SHP77 treated with DMSO at 0.1 percent for 48 hours (cell line): Measurements from ENCODE around the gene KRTAP29-1.
"Not testable (repeated sequence)": the region's sequence is repeated elsewhere in the genome, so short reads cannot be mapped to it uniquely, and the experiment has no call there.

ENCODE experiments used
- DNase-seq: peaks from one replicate; lab custom pipeline; 2025; lab: John Stamatoyannopoulos, UW

Gene KRTAP29-1, protein sequence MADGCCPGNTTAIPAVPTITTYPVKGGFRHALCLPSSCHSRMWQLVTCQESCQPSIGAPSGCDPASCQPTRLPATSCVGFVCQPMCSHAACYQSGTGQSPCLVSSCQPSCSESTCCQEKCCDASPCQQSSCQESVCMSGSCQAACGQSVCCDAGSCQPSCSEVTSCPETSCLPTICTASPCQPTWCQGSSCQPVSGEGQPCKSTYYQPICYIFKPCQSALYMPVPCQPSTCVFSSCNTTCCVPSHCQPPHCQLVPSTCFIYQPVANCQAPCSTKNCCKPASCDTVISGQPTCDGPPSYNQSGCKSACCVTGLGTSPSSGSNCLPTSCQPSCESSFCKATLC

DNA sequence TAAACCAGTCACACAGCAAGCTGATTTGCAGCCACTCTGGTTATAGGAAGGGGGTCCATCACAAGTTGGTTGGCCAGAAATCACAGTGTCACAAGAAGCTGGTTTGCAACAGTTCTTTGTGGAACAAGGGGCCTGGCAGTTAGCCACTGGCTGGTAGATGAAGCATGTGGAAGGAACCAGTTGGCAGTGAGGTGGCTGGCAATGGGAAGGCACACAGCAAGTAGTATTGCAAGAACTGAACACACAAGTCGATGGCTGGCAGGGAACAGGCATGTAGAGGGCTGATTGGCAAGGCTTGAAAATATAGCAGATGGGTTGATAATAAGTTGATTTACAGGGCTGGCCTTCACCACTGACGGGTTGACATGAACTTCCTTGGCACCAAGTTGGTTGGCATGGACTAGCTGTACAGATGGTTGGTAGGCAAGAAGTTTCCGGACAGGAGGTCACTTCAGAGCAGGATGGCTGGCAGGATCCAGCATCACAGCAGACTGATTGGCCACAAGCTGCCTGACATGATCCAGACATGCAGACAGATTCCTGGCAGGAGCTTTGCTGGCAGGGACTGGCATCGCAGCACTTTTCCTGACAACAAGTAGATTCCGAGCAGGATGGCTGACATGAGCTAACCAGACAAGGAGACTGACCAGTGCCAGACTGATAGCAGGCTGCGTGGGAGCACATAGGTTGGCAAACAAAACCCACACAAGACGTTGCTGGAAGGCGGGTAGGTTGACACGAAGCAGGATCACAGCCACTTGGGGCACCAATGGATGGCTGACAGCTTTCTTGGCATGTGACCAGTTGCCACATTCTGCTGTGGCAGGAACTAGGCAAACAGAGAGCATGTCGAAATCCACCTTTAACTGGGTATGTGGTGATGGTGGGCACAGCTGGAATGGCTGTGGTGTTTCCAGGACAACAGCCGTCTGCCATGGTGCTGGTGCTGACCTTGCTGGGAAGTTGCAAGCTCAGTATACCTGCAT, at the start of gene KRTAP29-1:
KRTAP29-1 (minus strand) TSS at position 936 of the 986 bp plus-strand sequence; CDS start at position 936, 0 bp downstream.
- no peak for DNase-seq

DNA sequence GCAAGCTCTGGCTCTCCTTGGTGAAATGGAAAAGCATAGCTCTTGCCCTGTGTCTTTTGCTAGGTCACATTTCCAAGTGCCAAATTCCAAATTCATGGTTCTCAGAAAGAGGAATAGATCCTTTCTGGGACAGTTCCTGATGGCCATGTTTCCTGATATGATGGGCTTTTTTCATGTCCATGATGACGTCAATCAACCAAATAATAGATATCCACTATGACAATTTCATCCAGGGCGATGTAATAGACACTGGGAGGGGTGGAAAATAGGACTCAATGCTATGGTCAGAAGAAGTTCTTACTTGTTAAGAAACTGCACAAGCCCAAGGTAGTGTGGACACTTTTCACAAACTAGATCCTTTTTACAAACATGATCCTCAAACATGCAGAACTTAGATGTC, 48.5 kb upstream of the KRTAP29-1 start:
- no peak for DNase-seq

DNA sequence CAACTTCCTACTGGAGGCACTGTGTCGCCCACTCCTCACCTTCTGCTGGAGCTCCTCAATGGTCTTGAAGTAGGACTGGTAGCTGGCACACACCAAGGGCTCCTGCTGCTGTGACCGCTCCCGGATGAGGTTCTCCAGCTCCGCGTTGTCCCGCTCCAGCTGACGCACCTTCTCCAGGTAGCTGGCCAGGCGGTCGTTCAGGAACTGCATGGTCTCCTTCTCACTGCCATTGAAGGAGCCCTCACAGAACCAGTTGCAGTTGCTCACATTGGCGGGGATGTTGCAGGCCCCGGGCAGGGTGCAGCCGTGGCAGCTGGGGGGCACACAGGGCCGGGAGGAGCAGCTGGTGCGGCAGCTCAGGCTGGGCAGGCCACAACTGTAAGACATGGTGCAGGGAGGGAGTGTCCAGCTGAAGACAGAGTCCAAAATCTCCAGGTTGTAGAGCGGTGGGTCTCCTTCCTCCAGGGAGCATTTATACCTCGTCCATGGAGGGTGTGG, 47.8 kb upstream of the KRTAP29-1 start, which contains the start of gene KRT33A:
KRT33A (minus strand) TSS at position 448 of the 498 bp plus-strand sequence; CDS start at position 387, 61 bp downstream.
- not testable (repeated sequence) for DNase-seq

DNA sequence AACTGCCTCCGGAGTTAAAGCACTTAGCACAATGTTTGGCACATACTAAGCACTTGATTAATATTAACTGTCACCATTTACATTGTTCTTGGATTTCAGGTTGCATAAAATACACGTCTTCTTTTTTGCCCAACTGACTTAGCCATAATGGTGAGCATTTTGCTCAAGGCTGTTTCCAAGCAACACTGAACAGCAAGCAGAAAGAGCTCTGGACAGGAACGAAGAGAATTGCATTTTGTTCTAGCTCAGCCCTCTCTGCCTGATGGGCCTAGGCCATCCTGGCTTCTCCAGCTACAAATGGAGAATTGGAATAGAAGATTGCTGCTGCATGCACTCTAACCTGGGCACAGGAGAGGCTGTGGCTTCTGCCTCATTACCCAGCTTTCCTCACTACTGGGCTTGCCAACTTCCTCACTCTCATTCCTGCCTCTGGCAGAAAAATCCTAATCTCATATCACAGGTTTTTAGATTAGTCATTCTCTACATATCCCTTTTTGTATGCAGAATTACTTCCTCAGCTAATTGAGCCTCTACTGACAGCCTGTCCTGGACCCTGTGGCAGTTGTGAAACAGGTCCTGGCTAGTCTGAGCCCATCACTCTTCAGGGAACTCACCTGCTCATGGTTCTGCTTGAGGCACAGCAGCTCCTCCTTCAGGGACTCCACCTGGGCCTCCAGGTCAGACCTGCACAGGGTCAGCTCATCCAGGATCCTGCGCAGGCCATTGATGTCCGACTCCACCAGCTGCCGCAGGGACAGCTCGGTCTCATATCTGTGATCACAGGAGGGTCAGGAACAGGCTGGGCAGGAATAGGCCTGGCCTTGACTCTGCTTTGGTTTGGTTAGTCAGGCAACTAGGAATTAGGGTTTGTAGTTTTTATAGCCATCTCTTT, 45.5 kb upstream of the KRTAP29-1 start:
- no peak for DNase-seq

DNA sequence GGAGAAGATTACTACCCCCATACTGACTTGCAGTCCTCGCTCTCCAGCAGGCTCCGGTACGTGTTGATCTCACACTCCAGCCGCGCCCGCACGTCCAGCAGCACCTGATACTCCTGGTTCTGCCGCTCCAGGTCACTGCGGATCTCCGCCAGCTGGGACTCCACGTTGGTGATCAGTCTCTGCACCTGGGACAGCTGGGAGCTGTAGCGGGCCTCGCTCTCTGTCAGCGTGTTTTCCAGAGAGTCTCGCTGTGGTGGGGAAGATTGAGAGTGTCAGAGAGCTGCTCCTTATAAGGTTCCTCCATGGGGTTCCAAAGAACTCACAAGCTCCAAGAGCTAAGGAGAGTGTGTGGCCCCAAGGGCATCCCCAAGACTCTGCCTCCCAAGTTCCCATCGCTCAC, 43.8 kb upstream of the KRTAP29-1 start:
- DNase-seq = not testable (repeated sequence)

DNA sequence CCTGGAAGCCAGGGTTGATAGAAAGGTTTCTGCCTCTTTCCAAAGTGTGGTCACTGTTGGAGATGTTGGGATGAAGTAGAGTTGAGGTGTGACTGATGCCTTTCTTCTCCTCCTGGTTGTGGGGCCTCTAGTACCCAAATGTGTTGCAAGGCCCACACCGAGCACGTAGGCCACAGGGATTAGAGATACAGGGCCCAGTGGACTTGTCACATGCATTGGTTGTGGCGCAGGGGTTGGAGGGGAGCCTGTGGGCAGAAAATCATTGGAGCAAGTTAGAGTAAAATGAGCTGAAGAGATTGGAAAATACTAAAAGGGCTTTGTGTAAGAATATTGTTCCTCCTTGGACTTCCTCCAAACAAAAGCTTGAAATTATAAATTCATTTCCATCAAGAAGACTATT, 43.3 kb upstream of the KRTAP29-1 start:
- no peak for DNase-seq

DNA sequence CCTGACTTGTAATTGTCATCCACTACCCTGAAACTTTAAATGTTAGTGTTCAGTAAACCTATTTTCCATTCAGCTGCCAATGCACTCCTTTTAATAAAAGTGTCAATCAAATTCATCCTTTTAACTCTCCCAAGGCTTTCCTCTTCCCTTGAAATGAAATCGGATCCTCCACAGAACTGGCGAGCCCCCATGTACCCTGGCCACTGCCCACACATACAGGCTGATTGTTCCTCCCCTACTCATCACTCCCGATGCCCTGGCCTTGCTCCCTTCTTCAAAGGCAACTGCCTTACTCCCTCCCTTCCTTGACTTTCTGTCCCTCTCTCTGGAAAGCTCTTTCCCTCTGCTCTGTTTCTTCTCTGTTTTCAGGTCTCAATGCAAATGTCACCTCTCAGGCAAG, 40.4 kb upstream of the KRTAP29-1 start:
- no peak for DNase-seq

DNA sequence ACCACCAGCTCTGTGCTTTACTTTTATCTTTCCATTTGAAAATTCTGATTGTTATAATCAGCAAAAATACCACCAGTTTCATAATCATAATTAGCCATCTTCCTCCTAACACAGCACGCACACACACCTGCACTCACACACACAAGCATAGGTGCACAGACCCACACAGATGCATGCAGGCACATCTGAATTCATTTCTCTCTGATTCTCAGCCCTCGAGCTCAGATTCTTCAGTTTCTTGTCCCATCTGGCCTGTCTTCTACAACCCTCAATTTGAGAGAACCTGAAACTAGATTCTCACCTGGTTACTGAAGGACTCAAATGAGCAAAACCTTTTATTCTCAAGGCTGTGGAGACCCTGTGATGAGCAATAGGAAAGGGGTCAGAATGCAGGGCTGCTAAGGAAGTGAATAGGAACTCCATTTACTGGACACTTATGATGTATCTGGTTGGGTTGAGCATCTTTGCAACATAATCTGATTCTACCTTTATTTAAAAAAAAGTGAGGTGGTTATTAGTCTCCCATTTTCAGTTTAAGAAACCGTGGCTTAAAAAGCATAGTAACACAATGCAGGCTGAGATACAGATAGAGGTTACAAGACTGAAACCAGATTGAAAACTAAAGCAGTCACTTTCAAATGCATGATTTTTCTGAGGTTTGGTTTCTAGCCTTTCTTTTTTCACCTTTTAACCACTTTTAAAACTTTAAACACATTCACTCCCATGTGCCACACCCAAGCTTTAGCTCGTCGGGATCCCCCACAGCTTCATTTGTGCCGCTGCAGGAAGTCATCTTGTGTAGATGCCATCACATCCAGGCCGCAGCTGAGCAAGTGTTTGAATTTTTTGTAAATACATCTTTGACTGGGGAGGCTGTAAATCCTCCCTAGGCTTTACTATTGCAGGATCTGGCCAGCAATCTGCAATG, 38.5 kb upstream of the KRTAP29-1 start:
- no peak for DNase-seq

DNA sequence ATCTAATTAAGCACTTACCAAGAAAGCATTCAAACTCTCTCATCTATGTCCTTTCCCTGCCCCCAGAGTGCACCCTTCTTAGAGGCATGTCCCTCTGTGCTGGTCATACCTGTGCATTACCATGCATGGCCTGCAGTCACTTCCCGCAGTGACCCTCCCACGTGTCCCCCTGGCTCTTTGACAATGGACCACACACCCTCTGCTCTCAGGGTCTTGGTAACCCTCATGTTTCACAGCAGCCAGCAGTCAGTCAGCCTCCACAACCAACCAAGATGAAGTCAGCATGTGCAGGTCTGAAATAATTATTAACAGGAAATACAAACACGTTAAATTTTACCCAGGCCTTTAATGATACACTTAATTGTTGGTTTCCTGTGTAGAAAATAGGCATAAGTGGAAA, 37.8 kb upstream of the KRTAP29-1 start:
- no peak for DNase-seq

DNA sequence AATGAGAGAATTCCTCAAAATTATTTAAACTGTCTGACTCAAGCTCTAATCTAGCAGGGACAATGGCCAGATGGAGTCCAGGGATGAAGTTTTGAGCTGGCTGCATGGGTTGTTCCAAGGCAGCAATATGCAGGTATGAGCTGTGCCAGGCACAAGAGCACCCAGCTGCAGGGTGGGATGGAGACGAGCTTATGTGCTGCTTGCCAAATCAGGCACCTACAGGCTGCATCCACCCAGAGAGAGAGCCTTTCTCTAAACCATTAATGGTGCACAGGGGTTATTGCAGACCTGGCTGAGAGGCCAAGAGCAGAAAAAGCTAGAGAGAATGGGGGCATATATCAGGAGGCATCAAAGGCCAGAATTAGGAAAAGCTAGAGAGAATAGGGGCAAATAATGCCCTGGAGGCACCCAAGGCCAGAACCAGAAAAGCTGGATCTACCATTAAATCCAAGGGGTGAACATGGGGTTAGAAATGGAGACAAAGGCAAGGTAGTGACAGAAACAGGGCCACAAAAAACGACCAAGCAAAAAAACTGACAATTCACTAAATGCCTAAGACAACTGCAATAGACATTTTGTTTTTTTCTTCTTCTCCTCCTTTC, 37.0 kb upstream of the KRTAP29-1 start:
- DNase-seq = no peak

DNA sequence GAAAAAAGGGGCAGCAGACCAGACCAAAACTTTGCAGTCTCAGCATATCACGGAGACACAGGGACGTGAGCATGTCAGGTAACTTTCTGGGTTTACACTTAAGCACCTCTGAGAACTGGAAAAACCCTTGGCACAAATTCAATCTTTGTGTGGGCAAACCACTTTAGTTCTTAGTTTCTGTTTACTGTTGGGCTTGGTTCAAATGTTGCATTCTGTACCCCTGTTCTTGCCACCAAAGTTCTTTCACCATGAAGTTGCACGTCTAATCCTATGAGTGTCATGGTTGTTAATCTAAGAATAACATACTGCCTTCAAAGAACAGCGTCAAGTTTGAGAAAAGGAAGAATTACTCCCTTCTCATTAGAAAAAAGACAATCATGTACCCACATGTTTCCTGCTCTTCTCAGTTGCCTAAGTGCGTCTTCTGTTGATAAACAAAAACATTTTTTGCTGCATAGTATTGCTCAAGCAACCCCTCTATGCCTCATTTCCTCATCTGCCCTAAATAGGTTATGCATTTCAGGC, 36.4 kb upstream of the KRTAP29-1 start:
- no peak for DNase-seq

DNA sequence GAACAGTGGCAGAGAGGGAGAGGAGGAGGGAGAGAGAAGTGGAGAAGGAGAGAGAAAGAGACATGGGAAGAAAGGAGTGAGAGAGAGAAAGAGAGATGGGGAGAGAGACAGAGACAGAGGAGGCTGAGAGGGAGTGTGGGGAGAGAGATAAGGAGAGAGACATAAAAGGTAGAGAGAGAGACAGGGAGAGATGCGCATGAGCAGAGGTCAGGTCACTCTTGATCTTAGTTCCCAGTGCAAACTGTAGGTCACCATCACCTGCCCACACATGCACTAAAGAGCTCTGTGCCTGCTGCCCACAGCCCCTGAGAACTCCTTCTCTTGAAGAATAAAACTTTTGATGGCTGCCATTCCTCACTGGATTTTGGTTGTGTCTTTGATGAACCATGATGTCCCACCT, 33.1 kb upstream of the KRTAP29-1 start:
- DNase-seq = no peak

DNA sequence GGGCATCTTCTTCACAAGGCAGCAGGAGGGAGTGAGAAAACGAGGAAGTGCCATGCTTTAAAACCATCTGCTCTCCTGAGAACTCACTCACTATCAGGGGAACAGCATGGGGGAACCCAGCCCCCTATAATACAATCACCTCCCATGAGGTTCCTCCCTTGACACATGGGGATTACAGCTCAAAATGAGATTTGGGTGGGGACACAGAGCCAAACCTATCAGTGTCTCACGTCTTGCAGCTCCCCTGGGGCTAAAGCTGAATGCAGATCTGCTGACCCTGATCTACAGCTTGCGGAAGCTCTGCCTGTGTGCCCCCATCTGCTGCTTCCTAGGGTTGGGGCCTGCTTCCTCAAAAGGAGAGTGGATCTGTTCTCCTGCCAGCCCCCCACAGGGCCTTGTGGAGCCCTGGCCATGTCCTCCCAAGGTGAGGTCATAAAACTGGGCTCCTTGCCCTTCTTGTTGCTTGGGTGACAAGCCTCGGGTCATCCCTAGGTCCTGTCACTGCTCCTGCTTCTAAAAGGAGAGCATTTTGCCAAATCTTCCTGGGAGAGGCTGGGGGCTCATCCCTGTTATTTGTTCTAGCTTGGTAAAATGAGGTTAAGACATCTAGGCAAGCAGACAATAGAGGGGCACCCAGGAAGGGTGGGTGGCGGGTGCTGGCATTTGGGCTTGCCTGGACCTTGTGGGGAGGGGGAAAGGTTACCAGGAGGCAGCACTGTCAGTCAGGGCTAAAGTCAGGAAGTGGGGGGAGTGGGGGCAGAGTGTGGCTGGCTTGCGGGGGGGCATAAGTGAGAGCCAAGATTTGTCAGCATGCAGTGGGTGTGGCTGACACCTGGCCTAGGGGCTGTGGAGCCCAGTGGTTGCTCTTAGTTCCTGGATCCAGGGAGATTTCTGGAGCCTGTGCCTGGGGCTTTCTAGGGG, 32.0 kb upstream of the KRTAP29-1 start:
- no peak for DNase-seq

DNA sequence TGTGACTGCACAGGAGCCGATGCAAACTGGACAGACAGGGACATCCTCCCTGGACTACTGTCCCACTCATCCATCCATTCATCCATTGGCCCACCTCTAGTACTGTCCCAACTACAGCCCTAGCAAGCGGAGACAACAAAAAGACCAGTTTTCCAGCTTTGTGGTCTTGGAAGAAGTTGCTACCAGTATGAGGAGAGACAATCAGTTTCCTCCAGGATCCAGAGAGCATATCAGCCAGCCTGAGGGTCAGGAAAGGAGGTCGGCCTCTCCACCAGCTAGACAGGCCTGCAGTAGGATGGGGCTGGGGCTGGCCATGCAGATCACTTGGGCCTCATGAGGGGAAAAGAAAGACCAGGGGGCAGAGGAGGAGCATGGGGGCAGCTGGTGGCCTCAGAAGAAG, 31.2 kb upstream of the KRTAP29-1 start:
- no peak for DNase-seq

DNA sequence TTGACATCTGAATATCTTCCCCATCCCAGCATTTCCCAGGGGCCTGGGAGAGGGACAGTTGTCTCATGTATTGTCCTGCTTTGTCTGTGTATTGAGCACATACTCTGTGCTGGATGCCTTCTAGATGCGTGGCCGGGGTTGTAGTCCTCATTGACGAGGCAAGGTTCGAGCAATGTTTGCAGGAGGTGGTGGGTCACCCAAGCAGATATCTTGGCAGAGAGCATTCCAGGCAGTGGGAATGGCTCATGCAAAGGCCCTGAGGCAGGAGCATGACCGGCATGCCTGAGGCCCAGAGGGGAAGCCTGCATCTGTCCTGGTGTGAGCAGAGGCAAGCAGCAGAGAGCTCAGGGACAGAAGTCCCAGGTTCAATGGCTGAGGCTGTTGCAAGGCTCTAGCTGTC, 30.4 kb upstream of the KRTAP29-1 start:
- no peak for DNase-seq

DNA sequence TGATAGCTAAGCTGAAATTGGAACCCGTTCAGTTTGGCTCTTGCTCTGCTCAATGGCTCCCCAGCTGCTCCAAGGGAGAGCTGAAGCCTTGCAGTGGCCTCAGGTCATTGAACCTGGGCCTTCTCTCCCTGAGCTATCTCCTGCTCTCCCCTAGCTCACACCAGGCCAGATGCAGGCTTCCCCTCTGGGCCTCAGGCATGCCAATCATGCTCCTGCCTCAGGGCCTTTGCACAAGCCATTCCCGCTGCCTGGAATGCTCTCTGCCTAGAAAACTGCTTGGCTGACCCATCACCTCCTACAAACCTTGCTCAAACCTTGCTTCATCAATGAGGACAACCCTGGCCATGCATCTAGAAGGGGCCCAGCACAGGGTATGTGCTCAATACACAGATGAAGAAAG, 29.6 kb upstream of the KRTAP29-1 start:
- DNase-seq = no peak

DNA sequence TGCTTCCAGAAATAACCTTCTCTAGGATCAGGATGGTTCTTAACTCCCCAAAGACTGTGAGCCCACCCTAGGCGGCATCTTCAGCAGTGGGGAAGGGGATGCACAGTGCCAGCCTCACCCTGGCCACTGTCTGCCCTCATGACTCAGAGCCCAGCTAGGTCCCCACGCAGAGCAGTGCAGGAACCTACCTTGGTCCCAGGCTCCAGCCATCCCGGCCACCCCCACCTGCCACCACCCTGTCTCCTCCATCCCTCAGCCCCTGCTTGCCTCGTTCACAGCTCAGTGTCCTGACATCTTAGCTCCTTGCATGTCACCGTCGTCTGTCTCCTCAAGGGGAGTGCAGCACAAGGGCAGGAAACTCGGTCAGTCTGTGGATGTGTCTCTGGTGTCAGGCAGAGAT, 29.0 kb upstream of the KRTAP29-1 start:
- DNase-seq = no peak

DNA sequence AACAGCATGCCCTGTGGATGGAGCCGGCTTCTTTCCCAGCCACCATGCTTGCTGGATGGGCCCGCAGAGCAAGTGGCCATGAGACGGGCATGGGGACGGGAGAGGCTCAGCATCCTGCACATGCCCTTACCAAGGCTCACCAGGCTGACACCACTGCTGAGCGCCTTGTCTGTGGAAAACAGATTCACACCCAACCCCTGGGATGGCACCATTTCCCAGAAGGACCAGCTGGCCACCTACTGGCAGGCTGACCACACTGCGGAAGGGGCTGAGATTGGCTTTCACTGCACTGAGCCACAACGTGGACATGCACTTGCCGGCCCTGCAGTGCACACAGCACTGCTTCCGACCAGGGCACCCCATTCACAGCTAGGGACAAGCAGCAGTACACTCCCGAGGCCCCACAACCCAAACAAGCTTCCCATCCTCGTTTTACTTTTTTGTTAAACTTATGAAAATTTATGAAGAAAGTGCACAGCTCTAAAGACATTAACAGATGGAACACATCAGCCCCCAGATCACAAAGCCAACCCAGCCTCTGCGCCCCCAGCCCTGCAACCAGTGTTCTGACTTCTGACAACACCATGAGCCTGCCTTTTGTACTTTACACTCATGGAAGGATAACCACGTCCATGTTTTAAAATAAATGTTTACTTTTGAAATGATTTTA, 26.8 kb upstream of the KRTAP29-1 start:
- no peak for DNase-seq
